AG04450 (cell line): ENCODE results near the gene RPL32. TPM values are rescaled to one million over a fixed set of nuclear protein-coding genes. Genes with fewer than 3 reads are reported as not detected.

Experiments used
- CTCF ChIA-PET: fragments of 300-600, 350-600 bp; formaldehyde crosslinking; extraction: SDS; loops from one replicate; lab custom pipeline; 2022; ENCODE audit warnings: antibody characterized with exemption, inconsistent platforms; lab: Charles Lee
- POLR2A ChIA-PET: fragments of 350-600 bp; formaldehyde crosslinking; extraction: SDS; loops from one replicate; lab custom pipeline; 2021; ENCODE audit warnings: antibody characterized with exemption, inconsistent platforms; lab: Yijun Ruan, JAX
- DNase-seq: peaks from one replicate; pipeline ENCODE4 v3.0.0-alpha.2; 2011; ENCODE audit warnings: low read depth, low spot score
- H3K27ac ChIP-seq: one replicate; pipeline ENCODE4 v1.5.1; 2012; ENCODE audit warnings: low read depth, low read length, control low read depth
- H3K27me3 ChIP-seq: one replicate; pipeline ENCODE4 v1.6.0; 2012; ENCODE audit warnings: low read length; ENCODE audit not compliant: control insufficient read depth, insufficient read depth
- H3K4me3 ChIP-seq: 2 replicates; pipeline ENCODE4 v1.5.1; 2011; ENCODE audit warnings: mild to moderate bottlenecking, low read depth, low read length, control low read depth
- H3K9me3 ChIP-seq: 2 replicates; pipeline ENCODE4 v1.5.1; 2012; ENCODE audit warnings: low read length; ENCODE audit not compliant: control insufficient read depth, insufficient read depth
- polyA plus RNA-seq: library from polyadenylated mRNA; depleted of rRNA; stranded (reverse); fragments of >200 nt; gene quantifications from 2 replicates; pipeline ENCODE4 v1.2.3, GENCODE V29; 2011
- TF ChIP-seq, protein P1 (sequence below): IDR thresholded peaks from 2 replicates; pipeline ENCODE4 v1.5.1; 2011; ENCODE audit warnings: low read depth, low read length, control low read depth, inconsistent platforms

Gene RPL32
- polyA plus RNA-seq, 1 experiment = 3,211 TPM

DNA sequence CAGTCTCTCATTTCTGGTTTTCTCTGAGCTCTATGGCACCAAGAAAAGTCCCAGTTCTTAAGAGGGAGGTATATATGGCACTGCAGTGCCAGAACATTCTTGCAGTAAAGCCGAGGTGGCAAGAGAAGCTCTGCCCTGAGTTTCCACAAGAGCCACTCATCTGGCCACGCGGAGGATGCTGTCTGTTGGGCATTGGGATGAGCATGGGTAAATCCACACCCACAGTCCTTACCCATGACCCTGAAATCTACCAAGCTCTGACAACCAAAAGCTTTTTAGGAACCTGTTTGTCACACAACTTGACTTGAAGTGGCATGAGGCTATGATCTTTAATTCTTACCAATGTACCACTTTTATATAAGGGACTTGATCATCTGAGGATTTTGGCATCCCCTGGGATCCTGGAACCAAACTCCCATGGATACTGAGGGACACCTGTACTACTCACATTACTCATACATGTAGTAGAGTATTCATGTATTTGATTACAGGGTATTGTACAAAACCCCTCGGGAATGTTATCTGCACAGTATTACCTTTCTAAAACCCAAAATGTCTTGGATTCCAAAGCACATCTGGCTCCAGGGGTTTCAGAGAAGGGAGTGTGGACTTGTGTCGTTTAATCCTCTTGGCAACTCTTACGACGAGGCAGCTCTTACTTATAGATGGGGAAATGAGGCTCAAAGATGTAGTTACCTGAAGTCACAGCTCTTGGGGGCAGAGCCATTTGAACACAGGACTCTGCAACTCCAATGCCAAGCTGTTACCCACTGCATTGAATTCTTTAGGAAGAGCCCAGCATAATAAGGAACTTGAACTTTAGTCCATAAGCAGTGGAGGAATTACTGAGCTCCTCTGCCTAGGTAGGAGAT lies 8.8 kb downstream of the RPL32 start:
- no peak for DNase-seq
- CTCF ChIA-PET = interaction anchor here (0.6 to 2.7 kb wide), 4 partner anchors 9 to 470 kb away, joined by 3 to 12 read pairs (median 4); partner anchors contain the start of gene RPL32
- TF ChIP-seq, protein P1, sequence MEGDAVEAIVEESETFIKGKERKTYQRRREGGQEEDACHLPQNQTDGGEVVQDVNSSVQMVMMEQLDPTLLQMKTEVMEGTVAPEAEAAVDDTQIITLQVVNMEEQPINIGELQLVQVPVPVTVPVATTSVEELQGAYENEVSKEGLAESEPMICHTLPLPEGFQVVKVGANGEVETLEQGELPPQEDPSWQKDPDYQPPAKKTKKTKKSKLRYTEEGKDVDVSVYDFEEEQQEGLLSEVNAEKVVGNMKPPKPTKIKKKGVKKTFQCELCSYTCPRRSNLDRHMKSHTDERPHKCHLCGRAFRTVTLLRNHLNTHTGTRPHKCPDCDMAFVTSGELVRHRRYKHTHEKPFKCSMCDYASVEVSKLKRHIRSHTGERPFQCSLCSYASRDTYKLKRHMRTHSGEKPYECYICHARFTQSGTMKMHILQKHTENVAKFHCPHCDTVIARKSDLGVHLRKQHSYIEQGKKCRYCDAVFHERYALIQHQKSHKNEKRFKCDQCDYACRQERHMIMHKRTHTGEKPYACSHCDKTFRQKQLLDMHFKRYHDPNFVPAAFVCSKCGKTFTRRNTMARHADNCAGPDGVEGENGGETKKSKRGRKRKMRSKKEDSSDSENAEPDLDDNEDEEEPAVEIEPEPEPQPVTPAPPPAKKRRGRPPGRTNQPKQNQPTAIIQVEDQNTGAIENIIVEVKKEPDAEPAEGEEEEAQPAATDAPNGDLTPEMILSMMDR = no peak
- no peak overlapping the region for H3K27ac ChIP-seq
- no peak overlapping the region for H3K4me3 ChIP-seq
- POLR2A ChIA-PET = interaction anchor here (0.6 to 4.1 kb wide), 3 partner anchors 9 to 103 kb away, joined by 3 to 16 read pairs (median 8); partner anchors contain the start of gene RPL32
- no peaks in the 10 kb centered on the region for H3K9me3 ChIP-seq
- H3K27me3 ChIP-seq = no peaks in the 10 kb centered on the region

DNA sequence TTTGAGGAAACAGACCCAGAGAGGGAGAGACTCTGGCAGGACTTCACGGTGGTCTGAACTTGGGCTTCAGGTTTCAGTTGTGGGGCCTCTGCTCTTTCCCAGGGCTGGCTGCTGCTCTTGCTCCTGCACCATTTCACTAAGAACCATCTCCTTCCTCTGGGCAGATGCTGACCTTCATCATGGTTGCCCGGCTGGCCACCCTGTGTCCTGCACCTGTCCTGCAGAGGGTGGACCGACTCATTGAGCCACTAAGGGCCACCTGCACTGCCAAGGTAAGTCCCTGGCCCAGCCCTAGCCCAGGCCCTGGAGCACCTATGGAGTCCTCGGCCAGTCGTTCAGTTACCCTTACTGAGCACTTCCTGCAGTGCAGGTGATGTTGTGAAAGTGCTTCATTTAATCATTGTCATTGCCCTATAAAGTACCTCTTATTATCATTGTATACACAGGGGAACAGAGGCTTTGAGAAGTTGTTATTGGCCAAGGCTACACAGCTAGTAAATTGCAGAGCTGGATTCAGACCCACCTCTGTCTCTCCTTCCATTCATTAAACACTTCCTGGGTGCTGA lies 10.0 kb downstream of the RPL32 start:
- POLR2A ChIA-PET = interaction anchor here (2.4 to 4.1 kb wide), 2 partner anchors 10 to 21 kb away, joined by 8 to 16 read pairs; partner anchors contain the start of gene RPL32
- Histone ChIP-seq H3K4me3 (no peak overlapping the region), H3K27me3 (no peaks in the 10 kb centered on the region), H3K27ac (no peak overlapping the region), H3K9me3 (no peaks in the 10 kb centered on the region)
- CTCF ChIA-PET = interaction anchor here (1.6 to 2.7 kb wide), 4 partner anchors 8 to 61 kb away, joined by 4 to 12 read pairs (median 6); partner anchors contain the start of gene RPL32
- DNase-seq = no peak
- TF ChIP-seq, protein P1 = no peak

DNA sequence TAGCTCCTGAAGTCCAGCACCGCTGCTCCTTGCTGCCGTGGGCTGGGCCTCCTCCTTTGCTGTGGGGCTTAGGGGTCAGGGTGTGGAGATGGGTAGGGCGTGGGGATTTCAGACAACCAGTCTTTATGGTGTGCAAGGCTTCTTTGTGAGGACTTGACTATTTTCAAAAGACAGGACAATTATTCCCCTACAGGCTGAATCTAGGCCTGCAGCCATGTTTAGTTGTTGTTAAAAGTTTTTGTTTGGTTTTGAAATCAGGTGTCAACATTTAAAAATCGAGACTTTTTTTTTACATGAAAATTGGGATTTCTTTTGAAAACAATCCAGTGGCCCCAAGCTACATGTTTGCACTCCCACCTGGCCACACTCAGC lies 10.6 kb downstream of the RPL32 start:
- POLR2A ChIA-PET = interaction anchor here (4.1 kb wide), 1 partner anchor 11 kb away, joined by 16 read pairs; the partner anchor contains the start of gene RPL32
- Histone ChIP-seq H3K27me3 (no peaks in the 10 kb centered on the region), H3K9me3 (no peaks in the 10 kb centered on the region), H3K4me3 (no peak overlapping the region), H3K27ac (no peak overlapping the region)
- TF ChIP-seq, protein P1 = peak; percentile 34; the same call in 1 of the 2 replicates
- CTCF ChIA-PET = interaction anchor here (0.9 to 2.0 kb wide), 3 partner anchors 9 to 79 kb away, joined by 4 to 8 read pairs (median 4); partner anchors contain the start of gene RPL32
- no peak for DNase-seq

DNA sequence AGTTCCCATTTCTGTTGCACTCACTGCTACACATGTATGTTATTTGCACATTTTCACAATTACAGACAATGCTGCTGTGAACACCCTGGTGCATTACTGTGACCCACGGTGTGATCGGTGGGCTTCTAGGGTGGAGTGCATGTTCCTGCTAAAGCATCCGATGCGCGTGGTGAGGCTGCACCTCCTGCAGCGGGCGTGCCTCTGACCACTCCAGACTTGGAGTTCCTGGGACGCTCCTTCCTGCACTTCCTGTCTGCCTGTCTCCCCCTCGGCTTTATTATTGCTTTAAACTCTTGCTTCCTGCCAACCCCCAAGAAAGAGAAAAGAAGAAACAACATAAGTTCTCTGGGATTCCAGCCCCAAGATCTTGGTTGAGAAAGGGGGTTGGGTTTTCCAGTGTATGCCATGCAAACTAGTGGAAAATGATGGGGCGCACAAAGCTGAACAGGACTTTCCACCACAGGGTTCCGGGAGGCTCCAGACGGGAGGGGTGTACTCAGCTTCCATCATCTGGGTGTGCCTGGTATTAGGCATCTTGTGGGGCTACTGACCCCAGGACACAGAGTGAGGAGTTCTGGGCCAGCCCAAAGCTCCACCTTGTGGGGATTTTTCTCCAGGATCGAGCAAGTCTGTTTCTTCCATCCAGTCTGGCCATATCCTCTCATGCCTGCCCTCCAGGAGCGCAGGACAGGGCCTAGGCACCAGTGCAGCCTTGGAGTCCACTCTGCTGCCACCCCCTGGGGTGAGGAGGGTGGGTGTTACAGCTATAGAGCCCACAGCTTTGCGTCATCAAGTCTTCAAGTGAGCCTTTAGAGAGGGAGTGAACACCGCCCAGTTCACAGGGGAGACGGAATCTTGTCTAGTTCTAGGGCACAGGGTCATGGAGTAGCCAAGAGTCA lies 11.2 kb downstream of the RPL32 start:
- TF ChIP-seq, protein P1 = 0 out of 2 replicates have a peak, but pooled peaks have one; percentile 19
- ChIA-PET POLR2A (interaction anchor here (4.1 kb wide), 1 partner anchor 12 kb away, joined by 16 read pairs; the partner anchor contains the start of gene RPL32), CTCF (interaction anchor here (0.6 to 2.0 kb wide), 4 partner anchors 10 to 360 kb away, joined by 4 to 8 read pairs (median 5); partner anchors contain the start of gene RPL32)
- H3K9me3 ChIP-seq = no peaks in the 10 kb centered on the region
- DNase-seq = no peak
- no peaks in the 10 kb centered on the region for H3K27me3 ChIP-seq
- no peak overlapping the region for H3K4me3 ChIP-seq
- H3K27ac ChIP-seq = no peak overlapping the region
